CD4-positive, alpha-beta T cell treated with Interleukin-15 for 1 hour (primary cell): ENCODE measurements around the gene UNC13A.
"Not testable (repeated sequence)": the region's sequence is repeated elsewhere in the genome, so short reads cannot be mapped to it uniquely, and the experiment has no call there.

ENCODE experiments used
- DNase-seq: peaks from one replicate; pipeline ENCODE4 v3.0.0-alpha.2; 2020

UNC13A gene

GRCh38 chr19:17560205-17560595, 128.0 kb downstream of the UNC13A start:
- peak; percentile 63 for DNase-seq

GRCh38 chr19:17557466-17557865, 130.7 kb downstream of the UNC13A start:
- peak; percentile 52 for DNase-seq

- no peak for DNase-seq
Measured at GRCh38 chr19:17556995-17557394, 131.2 kb downstream of the UNC13A start.

- peak; percentile 44 for DNase-seq
Measured at GRCh38 chr19:17555929-17556813, 132.0 kb downstream of the UNC13A start.

- DNase-seq, result peak; percentile 97
Measured at GRCh38 chr19:17555480-17555928, 132.7 kb downstream of the UNC13A start, which contains the start of gene COLGALT1. TSS of gene COLGALT1 (plus strand) at chr19:17555649. CDS start at chr19:17555714, 65 bp downstream.

- no peak for DNase-seq
Measured at GRCh38 chr19:17554968-17555479, 133.1 kb downstream of the UNC13A start.

- DNase-seq, result no peak
Measured at GRCh38 chr19:17553256-17553655, 134.9 kb downstream of the UNC13A start.

GRCh38 chr19:17552735-17553134, 135.4 kb downstream of the UNC13A start:
- not testable (repeated sequence) for DNase-seq
